Epithelial cell of proximal tubule (primary cell): Measurements from ENCODE around the gene CDK19. TPM values are rescaled to one million over a fixed set of nuclear protein-coding genes. Genes with fewer than 3 reads are reported as not detected.
"Not testable (repeated sequence)": the region's sequence is repeated elsewhere in the genome, so short reads cannot be mapped to it uniquely, and the experiment has no call there.

Experiments used
- DNase-seq: peaks from one replicate; pipeline ENCODE4 v3.0.0-alpha.2; 2011; ENCODE audit warnings: low read depth
- H3K4me3 ChIP-seq: 2 replicates; pipeline ENCODE4 v1.5.1; 2011; ENCODE audit warnings: low read depth, mild to moderate bottlenecking, low read length
- CTCF ChIP-seq: conservative IDR thresholded peaks from 2 replicates; pipeline ENCODE4 v1.5.1; 2012; ENCODE audit warnings: low read depth, mild to moderate bottlenecking, low read length
- total RNA-seq: library from RNA; depleted of rRNA; stranded (reverse); fragments of >200 nt; gene quantifications from 2 replicates; pipeline ENCODE4 v1.2.3, GENCODE V29; 2015

Gene CDK19
- total RNA-seq, 1 donor from 2014 or later: 6.3 TPM

- no peak for DNase-seq
- TF ChIP-seq CTCF: no peak
- H3K4me3 ChIP-seq: no peak overlapping the region
Measured at GRCh38 chr6:110728501-110728900, 86.8 kb downstream of the CDK19 start.

- no peak for DNase-seq
- H3K4me3 ChIP-seq: no peak overlapping the region
- no peak for TF ChIP-seq CTCF
Measured at GRCh38 chr6:110723017-110723416, 92.3 kb downstream of the CDK19 start.

GRCh38 chr6:110720066-110720465 is 95.2 kb downstream of the CDK19 start:
- TF ChIP-seq CTCF: no peak
- DNase-seq: no peak
- H3K4me3 ChIP-seq: no peak overlapping the region

- not testable (repeated sequence) for DNase-seq, H3K4me3 ChIP-seq
Measured at GRCh38 chr6:110719601-110720000, 95.7 kb downstream of the CDK19 start.

- H3K4me3 ChIP-seq: no peak overlapping the region
- no peak for TF ChIP-seq CTCF
- no peak for DNase-seq
Measured at GRCh38 chr6:110714143-110714542, 101.1 kb downstream of the CDK19 start.

- no peak for DNase-seq
- no peak overlapping the region for H3K4me3 ChIP-seq
- no peak for TF ChIP-seq CTCF
Measured at GRCh38 chr6:110712238-110712637, 103.0 kb downstream of the CDK19 start.

GRCh38 chr6:110710115-110710514 is 105.2 kb downstream of the CDK19 start:
- DNase-seq: no peak
- H3K4me3 ChIP-seq: no peak overlapping the region
- TF ChIP-seq CTCF: no peak
